DMS153 treated with DMSO at 0.1 percent for 48 hours (cell line): Measurements from ENCODE around the gene MIPOL1.
"Not testable (repeated sequence)": the region's sequence is repeated elsewhere in the genome, so short reads cannot be mapped to it uniquely, and the experiment has no call there.

Experiments used
- DNase-seq: peaks from one replicate; lab custom pipeline; 2025; ENCODE audit not compliant: unreplicated experiment; lab: John Stamatoyannopoulos, UW

Gene MIPOL1

GRCh38 chr14:37515771-37516170 is 318.0 kb downstream of the MIPOL1 start:
- no peak for DNase-seq

GRCh38 chr14:37526994-37527393 is 329.3 kb downstream of the MIPOL1 start:
- DNase-seq, result no peak

- DNase-seq, result no peak
Measured at GRCh38 chr14:37539992-37540391, 342.3 kb downstream of the MIPOL1 start.

- DNase-seq, result no peak
Measured at GRCh38 chr14:37544407-37544806, 346.7 kb downstream of the MIPOL1 start.

GRCh38 chr14:37545174-37545573 is 347.4 kb downstream of the MIPOL1 start:
- no peak for DNase-seq

GRCh38 chr14:37546621-37547447 is 349.1 kb downstream of the MIPOL1 start:
- no peak for DNase-seq

- DNase-seq, result no peak
Measured at GRCh38 chr14:37550511-37550910, 352.8 kb downstream of the MIPOL1 start.

GRCh38 chr14:37551119-37551518 is 353.4 kb downstream of the MIPOL1 start:
- no peak for DNase-seq

- no peak for DNase-seq
Measured at GRCh38 chr14:37553935-37554550, 356.3 kb downstream of the MIPOL1 start.

- not testable (repeated sequence) for DNase-seq
Measured at GRCh38 chr14:37555596-37555995, 357.9 kb downstream of the MIPOL1 start.

- DNase-seq, result no peak
Measured at GRCh38 chr14:37558740-37559139, 361.0 kb downstream of the MIPOL1 start.

GRCh38 chr14:37559386-37559785 is 361.6 kb downstream of the MIPOL1 start:
- DNase-seq, result no peak

- no peak for DNase-seq
Measured at GRCh38 chr14:37563189-37563588, 365.5 kb downstream of the MIPOL1 start.

GRCh38 chr14:37565550-37565949 is 367.8 kb downstream of the MIPOL1 start:
- peak; percentile 23 for DNase-seq

GRCh38 chr14:37566811-37567371 is 369.2 kb downstream of the MIPOL1 start:
- no peak for DNase-seq

GRCh38 chr14:37569729-37570128 is 372.0 kb downstream of the MIPOL1 start:
- DNase-seq, result no peak

GRCh38 chr14:37571391-37571790 is 373.7 kb downstream of the MIPOL1 start:
- no peak for DNase-seq

GRCh38 chr14:37573356-37573755 is 375.6 kb downstream of the MIPOL1 start:
- DNase-seq, result no peak

GRCh38 chr14:37579274-37579673 is 381.5 kb downstream of the MIPOL1 start:
- DNase-seq, result no peak

- DNase-seq, result no peak
Measured at GRCh38 chr14:37580146-37580545, 382.4 kb downstream of the MIPOL1 start.

GRCh38 chr14:37583358-37584210 is 385.8 kb downstream of the MIPOL1 start:
- peak; percentile 57 for DNase-seq
